GM10847 (cell line): ENCODE results near the gene PAK3.

Experiments used
- POLR2A ChIP-seq: IDR thresholded peaks from 2 replicates; pipeline ENCODE4 v1.6.1; 2011; ENCODE audit not compliant: insufficient read length; ENCODE audit errors: extremely low read depth

PAK3 gene

DNA sequence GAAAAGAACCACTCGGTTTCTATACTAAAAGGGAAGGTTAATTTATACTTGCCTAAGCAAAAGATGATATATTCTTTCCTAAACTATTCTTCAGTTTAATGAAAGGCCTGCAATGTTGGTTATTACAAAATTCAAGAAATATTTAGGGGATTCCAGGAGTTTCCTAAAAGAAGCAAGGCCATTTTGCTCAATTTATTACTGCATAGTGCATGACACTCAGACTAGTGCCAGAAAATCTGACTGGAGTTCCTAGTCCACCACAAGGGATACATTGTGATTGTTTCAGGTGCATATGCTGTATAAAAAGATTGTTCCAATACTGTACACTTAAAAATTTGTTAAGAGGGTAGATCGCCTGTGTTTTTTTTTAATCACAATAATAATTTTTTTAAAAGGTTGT, 95.6 kb downstream of the PAK3 start:
- no peak for TF ChIP-seq POLR2A

DNA sequence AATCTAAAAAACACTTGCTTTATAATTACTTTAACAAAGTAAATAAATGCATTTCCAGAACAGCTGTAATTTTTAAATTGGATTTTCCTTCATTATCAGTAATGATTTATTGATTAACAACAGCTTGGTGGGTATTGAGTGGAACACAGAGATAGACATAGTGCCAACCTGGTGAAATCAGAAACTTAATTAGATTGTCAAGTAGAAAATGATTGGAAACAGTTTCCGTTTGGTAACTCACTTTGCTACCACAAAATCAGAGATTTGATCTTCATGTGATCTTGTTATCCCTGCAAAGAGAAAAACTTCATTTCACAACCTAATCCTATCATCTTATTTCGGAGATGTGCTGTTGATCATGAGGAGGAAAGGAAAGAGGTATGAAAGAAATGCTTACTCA, 103.5 kb downstream of the PAK3 start:
- no peak for TF ChIP-seq POLR2A

- no peak for TF ChIP-seq POLR2A
Observed at GRCh38 chrX:111200327-111200726, 104.3 kb downstream of the PAK3 start.

DNA sequence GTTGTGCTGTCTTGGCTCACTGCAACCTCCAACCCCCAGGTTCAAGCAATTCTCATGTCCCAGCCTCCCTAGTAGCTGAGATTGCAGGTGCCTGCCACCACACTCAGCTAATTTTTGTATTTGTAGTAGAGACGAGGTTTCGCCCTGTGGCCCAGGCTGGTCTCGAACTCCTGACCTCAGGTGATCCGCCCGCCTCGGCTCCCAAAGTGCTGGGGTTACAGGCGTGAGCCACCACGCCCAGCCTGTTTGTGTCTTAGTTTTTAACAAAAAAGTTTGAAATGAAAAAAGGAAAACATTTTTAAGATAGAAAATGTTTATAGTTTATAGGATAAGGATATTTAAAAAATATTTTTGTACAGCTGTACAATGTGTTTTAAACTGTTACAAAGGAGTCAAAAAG, 111.9 kb downstream of the PAK3 start:
- no peak for TF ChIP-seq POLR2A

DNA sequence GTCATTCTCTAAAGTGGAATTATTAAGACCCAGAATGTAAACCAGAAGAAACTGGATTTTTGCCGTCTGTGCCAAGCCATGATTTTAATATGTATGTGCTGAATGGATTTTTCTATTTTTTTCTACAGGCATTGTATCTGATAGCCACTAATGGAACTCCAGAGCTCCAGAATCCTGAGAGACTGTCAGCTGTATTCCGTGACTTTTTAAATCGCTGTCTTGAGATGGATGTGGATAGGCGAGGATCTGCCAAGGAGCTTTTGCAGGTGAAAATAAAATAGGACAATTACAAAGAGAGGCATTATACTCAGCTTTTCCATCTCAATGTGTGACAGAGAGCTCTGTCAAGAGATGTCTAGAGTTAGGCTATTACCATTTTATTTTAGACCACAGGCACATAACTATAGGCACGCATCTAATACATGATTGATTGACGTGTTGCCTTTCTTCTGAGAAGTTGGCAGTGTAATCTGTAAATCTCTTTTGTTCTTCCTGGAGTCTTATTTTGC, 120.4 kb downstream of the PAK3 start:
- TF ChIP-seq POLR2A = no peak

DNA sequence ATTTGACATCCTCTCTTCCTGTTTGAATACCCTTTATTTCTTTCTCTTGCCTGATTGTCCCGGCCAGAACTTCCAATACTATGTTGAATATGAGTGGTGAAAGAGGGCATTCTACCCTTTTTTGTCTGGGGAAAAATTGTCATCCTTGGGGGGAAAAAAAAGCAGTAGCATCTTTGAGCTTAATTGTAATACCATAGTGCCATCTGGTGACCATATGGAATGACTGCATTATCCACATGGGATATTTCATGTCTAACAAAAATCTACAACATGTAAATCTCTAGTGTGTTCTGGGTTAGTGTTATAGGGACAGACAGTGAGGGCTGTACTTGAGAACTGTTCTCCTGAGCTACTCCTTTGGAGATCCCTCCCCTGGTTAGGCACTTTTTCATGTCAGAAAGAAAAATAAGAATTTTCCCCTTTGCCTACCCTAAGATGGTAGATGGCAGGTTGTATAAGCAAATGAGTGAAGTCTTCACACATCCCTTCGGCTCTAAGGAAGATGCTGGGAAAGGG, 148.3 kb downstream of the PAK3 start:
- TF ChIP-seq POLR2A = no peak

DNA sequence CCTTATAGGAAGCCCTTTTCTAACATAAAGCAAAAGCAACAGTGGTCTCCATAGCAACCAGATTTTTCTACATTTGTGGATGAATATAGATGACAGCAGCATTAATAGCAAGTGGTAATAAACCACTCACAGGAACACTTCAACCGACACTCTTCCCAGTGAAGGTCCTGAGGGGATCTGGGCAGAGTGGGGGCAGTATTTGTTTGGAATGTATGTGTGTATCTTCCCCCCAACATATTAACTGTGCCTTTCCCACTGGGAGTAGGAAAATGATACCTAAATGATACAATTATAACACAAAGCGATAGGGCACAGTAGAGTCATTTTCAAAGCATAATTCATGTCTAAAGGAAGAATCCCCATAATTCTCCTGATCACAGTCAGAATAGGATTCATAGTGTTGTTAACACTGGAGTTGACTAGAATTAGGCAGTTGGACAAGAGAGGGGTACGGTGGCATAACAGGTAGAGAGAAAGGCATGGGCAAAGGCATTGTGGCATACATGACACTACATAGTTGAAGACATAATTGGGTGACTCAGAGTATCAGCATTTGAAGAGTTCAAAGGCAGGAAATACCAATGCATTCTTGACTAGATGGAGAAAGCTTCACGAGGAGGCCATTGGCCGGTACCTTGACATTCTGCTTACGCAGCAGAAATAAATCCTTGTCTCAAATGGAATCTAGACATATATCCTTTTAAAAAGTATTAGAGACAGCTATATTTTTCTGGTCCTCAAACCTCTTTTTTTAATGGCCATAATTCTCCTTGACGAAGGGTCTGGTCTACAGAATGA, 159.1 kb downstream of the PAK3 start:
- TF ChIP-seq POLR2A = no peak

DNA sequence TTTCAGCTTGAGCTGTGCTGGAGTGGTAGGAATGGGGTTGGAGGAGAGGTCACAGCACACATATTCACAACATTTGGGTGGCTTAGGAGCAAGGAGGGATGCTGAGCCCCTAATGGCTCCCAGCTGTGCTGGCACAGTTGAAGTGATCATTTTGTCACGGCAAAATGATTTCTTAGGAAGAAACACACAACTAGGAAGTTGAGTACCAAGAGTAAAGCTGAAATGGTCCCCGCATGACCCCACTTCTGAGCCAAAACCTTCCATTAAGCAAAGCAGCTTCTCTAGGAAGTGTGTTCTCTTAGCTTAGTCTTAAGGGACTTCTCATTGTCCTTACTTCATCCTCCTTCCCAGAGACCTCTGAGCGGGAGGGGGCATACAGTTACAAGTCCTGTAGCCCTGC, 161.7 kb downstream of the PAK3 start:
- TF ChIP-seq POLR2A = no peak

GRCh38 chrX:111259559-111259958, 163.6 kb downstream of the PAK3 start:
- TF ChIP-seq POLR2A = no peak

GRCh38 chrX:111260451-111260850, 164.5 kb downstream of the PAK3 start:
- TF ChIP-seq POLR2A = no peak

DNA sequence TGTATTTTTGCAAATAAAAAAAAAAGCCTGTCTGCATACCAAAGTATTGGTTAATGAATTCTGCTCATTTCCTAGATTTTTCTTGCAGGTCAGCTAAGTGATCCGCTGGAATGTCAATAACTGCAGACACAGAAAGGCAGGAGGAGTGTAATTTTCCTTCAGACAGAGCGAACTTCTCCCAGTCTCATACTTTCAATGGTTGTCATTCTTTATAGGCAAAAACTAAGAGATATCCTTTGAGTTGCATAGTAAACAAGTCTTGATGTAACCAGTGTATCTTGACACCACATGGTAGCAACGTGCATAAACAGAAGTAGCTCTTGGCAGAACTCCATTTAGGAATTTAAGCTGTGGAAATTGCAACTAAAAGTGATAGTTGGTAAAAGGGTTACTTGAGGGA, 166.1 kb downstream of the PAK3 start:
- TF ChIP-seq POLR2A = no peak

- TF ChIP-seq POLR2A = no peak
Observed at GRCh38 chrX:111264385-111264784, 168.4 kb downstream of the PAK3 start.

DNA sequence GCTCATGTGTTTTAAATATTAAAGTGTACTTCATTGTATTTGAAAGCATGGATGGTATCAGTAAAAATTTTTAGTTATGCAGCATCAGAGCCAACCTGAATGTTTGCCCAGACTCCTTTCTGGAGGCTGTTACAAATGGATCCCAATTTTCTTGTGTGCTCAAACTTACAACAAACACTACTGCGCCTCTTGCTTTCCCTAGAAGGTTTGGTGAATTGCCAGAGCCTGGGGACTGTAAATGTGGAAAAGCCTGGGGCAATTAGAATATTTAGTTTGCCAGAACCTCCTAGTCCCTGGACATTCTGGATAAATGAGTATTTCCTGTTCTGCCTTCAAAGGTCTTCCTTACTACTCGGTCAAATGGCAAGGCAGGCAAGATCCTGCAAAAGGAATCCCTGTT, 169.5 kb downstream of the PAK3 start:
- no peak for TF ChIP-seq POLR2A

DNA sequence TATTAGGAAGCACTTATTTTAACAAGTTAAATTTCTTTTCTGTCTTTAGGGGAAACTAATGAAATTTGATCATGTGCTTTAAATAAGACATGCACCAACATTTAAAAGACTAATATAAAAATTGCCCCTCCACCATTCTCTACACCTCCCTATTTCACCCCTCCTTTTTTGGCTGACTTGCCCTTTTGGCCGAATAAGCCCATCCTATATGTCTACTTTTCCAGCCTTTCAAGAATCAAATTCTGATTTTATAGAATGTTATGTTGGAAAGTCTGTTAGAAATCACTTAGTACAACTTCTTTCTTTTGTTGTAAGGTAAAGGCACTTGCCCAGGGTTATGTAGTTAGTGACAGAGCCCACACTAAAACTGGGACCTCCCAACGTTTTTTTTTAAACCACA, 172.5 kb downstream of the PAK3 start:
- TF ChIP-seq POLR2A = no peak

DNA sequence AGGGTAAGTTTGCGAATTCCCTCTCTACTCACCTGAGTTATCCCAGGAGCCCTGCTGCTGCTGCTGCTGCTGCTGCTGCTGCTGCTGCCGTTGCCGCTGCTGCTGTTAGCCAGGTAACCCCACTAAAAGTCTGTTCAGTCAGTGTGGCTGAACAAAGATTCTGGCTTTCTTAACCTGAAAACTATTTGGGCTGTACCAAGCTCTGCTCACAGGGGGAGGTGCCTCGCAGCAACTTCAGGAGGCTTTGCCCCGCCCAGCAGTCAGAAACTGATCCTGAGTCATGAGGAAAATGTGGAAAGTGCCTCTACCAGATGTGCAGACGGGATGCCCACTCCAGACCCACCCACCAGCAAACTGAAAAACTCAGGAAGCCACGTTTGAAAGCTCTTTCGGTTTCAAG, 174.3 kb downstream of the PAK3 start, which contains the start of gene CAPN6:
Gene CAPN6, minus strand, starts transcription at position 145 of the 400 bp plus-strand sequence. CDS start 6,547 bp downstream, outside the sequence.
- TF ChIP-seq POLR2A = no peak
